GM18499 (cell line): ENCODE results near the gene BNC2.

Experiments
- ATAC-seq: cut with Tn5 transposase; IDR thresholded peaks from one replicate; pipeline ENCODE4 v1.9.1; 2021; ENCODE audit warnings: moderate number of reproducible peaks; ENCODE audit not compliant: insufficient read depth, unreplicated experiment

BNC2 gene

DNA sequence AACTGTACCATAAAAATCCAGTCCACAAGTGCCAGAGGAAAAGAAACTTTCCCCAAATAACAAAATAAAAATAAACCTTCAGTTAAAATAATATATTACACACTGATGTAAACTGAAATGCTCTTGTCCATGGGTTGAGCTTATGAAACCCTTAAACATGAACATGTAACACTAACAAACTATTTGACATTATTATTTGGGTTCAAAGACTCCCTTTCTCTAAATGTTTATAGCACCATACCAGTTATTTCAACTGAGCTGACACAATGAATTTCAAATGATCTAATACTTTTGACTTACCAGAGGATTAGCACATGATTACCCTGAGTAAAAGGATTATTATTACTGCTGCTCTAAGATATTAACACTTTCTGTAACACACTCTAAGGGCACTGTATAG, 251.1 kb downstream of the BNC2 start:
- ATAC-seq: no peak

DNA sequence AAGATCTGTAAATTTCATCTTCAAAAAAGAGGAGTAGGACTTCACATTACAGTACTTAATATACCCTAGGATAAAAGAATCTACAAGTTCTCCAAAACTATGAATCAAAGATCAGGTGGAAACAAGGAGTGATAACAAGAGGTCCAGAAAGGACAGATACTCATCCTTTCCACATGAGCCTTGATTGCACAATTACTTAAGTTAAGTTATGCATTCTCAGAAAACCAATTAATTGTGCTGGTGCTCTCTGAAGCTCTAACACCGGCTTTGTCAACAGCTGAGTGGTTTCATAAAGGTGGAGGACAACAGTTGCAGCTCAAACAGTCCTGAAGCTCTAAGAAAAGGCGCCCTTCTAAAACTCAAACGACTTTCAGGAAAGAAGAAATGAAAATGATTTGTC, 251.9 kb downstream of the BNC2 start:
- ATAC-seq: no peak

DNA sequence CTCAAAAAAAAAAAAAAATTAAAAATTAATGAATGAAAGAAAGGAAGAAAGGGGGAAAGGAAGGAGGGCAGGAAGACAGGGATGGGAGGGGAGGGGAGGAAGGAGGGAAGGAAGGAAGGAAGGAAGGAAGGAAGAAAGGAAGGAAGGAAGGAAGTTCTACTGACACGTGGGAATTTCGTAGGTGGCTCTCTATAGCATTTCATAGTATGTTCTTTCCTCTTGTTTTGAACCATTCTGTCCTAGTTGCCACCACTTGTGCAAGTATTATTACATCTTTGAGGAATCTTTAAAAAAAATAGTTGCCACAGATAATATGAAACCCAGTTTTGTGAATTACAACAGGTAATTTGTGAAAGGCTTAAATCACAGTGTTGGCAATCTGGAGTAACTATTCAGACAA, 253.8 kb downstream of the BNC2 start:
- ATAC-seq: no peak

DNA sequence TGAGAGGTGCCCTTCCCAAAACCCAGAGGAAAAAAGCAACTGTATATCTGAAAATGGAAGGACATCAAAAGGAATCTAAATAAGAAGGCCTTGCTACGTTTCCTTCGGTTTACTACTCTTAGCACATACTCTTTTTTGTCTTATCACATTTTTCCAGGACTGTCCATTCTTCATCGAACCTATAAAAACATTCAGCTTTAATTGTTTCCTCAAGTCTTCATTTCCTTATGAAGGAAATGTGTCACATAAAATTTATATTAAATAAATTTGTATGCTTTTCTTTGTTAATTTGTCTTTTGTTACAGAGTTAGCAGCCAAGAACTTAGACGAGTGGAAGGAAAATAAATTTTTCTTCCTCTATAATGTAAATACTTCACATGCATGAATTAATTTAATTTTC, 255.0 kb downstream of the BNC2 start:
- no peak for ATAC-seq

DNA sequence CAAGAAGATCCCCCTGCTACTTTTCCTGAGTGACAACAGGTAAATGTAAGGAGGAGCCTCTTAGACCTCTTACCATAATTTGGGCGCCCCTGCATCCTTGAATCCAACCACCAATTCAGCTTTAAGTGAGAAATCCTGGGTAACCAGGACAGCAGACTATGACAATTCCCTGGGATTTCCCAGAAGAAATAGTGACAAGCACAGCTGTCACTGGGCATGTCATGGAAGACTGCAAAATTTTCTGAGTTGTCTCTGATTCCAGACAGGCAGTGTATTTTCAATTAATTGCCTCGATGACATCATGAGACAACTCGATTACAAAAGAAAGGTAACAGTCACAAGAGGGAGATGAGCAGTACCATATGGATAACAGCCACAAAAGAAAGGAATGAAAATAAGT, 256.9 kb downstream of the BNC2 start:
- no peak for ATAC-seq

DNA sequence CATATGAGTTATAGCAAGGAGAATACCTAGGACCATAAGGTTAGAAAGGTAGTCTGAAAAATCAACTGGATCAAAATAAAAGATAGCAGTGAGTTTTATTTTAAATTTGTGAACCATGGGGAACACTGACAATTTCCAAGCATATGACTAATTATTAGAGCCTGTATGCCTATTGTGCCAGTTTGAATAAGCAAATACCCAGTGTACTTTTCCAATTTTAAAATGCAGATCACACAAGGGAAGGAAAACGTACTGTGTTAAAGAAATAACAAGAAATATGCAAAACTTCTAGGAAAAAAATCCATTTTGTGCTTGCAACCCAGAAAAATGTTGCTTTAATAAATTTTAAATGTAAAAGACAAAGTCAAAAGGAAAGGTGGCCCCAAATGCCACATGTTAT, 257.4 kb downstream of the BNC2 start:
- ATAC-seq: no peak

DNA sequence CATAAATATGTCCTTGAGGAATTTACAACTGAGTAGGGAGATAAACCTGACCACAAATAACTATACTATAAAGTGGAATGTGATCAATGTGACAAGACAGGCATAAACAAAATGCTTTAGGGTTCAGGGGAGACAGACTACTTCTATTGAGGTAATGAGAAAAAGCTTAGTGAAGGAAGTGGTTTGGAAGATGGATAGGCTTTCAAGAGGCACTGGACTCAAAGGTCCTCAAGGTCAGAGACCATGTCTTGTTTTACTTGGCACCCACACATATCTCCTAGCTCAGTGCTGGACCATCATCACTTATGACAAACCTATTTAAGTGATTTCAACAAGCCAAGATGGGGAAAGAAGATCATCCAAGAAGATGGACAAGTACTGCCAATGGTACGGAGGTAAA, 257.8 kb downstream of the BNC2 start:
- ATAC-seq: no peak

DNA sequence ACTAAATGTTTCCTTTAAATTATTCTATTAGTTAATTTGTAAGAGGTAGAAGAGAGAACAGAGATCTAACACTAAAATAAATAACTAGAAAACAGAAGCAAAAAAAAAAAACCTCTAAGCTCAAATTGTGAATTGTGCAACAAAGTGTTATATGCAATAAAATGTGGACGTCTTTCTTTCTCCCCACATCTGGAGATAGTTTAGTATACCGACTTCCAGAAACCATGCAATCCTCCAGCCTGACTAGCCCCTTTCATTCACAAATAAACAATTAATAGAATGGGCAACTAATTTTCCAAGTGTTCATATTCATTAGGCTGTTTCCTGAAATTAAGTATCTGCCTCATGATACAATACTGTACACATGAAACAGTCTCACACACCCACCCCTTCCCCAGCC, 258.5 kb downstream of the BNC2 start:
- no peak for ATAC-seq

DNA sequence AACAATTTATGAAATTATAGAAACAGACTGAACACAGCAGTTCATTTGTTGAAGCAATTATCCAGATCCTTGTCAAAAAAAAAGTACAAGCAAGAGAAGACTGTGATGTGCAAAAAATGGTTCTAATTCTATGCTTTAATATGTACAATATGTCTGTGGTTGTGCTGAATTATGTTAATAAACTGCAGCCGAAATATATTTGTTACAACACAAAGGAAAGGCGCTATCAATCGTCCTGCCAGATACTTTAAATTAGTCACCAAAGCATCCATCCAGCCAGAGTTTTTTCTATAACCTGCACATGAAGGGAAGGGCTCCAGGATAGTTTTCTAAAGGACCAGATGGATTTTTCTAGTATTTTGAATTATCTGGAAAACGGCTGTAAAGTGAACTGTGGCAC, 259.5 kb downstream of the BNC2 start:
- no peak for ATAC-seq

DNA sequence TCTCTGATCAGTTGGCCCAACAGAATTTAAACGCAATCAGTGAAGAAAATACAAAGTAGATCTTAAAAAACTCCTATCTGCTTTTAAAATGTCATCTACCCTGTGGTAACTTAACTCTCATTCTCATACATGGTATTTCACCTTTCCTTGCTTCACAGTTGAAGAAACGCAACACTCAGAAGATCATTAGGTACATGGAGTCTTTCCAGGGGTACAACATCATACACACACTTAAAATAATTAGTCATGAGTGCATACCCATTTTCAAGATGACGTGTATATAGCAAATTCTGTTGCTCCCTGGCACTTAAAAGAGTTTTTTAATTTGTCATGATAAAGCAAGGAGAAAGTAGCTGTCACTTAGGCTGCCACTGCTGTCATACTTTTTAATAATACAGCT, 259.9 kb downstream of the BNC2 start:
- no peak for ATAC-seq

DNA sequence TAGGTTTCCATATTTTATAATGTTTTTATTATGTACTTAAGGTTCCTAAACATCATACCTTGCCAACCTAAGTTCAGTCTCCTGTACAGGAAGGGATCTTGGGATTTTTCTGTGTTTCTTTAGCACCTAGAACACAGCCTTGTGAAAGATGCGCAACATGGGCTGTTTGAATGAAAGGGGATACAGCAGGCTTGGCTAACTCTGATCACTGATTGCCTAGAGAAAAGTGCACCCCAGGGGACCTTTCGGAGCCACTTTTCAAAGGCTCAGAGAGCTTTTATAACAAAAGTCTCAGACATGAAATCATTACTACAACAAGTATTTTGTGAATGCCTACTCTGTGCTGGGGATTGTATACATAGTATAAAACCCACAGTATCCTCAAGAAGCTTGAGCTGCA, 261.6 kb downstream of the BNC2 start:
- no peak for ATAC-seq

DNA sequence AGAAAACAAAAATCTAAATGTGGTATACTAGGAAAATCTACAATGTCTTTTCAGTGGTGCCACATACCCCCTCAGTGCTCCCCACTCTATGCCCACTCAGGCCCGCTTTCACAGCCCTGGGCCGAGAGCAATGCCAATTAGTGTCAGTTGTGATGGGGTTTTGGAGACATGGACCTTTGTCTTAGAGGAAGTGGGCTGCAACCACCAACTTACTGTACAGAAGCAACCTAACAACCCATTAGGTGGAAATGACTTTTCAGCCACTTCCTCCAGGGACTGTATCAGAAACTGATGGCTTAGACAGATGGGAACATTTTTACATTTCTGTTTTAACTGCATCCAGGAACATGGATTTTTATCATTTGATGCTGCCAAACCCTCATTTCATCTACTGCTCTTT, 268.0 kb downstream of the BNC2 start:
- ATAC-seq: no peak

DNA sequence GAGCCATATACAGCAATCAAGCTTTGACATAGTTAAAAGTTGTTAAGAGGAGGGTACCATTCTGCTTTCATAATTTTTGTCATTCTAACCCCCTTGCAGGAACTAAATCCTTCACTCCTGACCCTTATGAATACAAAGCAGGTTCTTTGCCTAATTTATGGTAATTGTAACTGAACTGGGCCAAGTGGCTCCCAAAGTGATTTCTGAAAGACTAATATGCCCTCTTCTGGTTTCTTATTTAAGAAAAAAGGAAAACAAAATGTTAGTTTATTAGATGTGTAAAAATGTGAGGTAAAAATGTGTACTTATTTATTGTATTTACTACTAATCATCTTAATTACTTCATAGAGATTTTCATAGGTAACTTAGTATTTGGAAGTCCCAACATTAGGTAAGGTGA, 268.5 kb downstream of the BNC2 start:
- ATAC-seq: no peak

DNA sequence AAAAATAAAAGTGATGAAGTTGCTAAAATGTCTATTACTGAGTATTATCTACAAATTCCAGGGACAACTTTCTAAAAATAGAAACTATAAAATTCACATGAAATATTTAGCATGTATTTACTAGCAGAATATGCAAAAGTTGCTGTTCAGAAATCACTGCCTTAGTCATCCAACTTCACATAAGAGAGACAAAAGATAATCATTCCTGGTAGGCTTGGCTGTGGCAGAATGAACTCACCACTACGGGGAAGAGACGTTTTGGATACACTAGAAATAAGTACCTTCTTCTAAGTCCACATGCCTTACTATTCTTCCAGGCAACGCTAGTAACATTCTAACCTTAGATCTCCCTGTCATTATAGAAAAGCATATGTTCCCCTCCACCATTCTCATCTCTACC, 272.2 kb downstream of the BNC2 start:
- ATAC-seq: no peak

DNA sequence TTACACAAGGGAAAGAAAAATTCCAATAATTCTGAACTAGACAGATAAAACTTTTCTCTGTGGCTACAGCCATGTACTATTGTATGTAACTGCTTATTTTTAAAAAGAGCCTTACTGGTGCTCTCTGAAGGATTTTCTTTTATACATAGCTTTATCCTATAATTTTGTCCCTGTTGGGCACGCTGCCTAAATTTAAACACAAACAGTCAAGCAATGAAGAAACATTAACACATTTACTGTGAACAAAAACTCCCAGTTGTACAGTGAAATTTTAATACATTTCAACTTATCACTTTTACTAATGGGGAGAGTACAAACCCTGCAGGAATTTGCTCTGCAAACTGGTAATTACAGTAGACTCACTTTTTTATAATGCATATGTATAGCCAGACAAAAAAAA, 273.3 kb downstream of the BNC2 start:
- no peak for ATAC-seq

DNA sequence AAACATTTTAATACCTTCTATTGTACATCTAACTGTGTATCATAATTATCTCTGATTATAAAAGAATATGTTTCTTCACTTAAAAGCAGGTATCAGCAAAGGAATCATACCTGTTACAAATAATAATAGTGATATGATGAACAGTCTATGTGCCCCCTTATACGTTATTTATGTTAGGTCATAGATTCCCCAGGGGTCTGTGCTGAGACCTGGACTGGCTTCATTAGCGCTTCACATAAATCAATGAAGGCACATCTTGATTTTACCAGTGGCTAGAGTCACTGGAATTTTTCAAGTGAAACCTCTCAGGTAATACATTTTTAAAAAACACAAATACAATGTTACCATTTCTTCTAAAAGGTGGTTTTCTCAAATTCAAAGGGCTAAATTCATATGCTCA, 275.2 kb downstream of the BNC2 start:
- no peak for ATAC-seq

DNA sequence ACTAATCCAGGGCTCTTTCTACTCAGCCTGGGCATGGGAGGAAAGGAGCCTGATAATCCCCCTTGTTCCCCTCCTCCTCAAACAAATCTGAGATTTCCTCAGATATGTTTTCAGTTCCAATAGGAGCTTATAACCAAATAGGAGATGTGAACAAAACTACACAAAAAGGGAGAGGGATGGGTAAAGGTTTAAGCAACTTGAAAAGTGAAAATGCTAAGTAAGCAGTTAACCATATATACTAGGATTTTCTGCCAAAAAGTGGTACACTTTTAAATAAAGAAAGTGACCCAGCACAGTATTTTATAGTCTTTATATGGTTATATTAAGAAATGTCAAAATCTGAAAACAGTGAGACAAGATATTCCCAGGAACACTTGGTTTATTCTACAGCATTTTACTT, 275.7 kb downstream of the BNC2 start:
- ATAC-seq: no peak

DNA sequence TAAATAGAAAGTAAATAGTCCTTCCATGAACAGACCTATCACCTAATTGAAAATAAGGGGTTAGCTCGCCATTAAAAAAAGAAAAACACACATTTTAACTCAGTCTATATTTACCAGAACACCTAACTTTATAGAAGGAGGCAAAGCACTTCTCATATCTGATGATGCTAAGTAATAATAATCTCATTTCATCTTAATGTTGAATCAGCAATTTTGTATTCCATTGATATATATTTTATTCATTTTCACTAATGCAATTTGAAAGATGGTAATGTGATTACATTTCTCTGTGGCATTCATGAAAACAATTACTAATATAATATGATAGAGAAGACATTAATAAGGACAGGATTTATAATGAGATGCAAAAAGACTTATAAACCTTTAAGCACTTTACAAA, 276.7 kb downstream of the BNC2 start:
- ATAC-seq: no peak

DNA sequence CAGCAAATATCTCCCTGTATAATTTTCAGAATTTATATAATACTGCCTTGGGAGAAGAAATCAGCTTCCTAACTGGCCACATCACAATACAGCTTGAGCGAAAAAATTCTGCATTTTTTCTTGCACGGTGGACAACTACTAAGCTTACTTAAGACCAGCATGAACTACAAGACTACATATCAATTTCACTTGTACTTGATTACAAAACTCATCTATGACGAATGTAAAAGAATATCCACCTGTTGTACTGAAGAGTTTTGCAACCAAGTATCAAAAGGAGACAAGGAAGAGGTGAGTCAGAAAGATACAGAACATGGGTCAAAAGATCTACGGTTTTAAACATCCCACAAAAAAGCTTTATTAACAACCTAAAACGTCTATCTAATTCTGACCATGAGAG, 279.4 kb downstream of the BNC2 start:
- no peak for ATAC-seq

DNA sequence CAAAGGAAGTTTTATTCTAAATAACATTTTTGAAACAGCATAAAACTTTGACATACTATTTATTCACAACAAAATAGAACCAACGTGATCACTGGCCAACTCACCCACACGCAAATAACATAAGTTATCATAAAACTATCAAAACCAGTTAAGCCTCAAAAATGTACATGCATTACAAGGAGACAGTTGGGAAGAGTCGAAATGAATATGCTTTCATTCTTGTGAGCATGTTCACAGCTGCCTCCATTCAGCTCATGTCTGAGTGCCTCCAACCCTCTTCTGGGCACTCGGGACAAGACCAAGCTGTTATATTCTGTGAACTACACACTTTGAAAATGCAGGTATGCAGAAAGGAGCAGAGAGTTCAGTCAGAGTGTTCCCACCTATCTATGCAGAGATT, 284.9 kb downstream of the BNC2 start:
- ATAC-seq: no peak

DNA sequence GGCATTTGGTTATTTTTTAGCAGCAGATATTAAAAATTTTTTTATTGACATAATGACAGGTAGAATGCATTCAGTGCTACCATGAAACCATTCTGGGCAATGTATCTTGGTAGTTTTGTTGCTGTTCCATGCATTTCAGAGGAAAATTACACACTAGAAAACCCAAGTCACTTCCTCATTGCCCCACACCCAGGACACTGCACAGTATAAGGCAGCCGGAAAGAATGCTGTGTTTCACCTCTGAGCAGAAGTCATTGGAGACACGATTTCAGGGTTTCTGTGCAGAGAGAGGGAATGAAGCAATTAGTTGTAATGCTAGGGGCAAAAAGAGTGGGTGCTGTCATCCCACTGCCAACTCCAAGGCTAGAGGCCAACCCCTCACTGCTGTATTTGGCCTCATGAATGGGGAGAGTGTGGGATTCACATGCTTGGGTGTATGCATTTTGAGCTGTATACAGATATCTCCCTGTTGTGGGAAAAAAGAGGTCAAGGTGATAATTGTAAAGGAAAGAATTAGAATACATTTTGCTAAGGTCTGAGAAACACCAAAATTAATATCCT, 290.5 kb downstream of the BNC2 start:
- ATAC-seq: no peak

DNA sequence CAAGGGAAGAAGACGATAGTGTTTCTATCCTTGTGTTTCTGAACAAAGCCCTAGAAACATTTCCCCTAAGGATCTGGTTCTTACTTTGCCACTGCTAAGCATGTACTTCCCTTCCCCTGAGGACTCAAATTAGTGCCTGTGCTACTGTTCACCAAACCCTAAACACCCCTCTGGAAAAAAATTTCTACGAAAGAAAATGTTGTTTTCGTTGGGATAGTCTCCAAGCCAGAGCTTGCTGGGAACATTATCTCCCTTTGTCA, 294.6 kb downstream of the BNC2 start:
- no peak for ATAC-seq

DNA sequence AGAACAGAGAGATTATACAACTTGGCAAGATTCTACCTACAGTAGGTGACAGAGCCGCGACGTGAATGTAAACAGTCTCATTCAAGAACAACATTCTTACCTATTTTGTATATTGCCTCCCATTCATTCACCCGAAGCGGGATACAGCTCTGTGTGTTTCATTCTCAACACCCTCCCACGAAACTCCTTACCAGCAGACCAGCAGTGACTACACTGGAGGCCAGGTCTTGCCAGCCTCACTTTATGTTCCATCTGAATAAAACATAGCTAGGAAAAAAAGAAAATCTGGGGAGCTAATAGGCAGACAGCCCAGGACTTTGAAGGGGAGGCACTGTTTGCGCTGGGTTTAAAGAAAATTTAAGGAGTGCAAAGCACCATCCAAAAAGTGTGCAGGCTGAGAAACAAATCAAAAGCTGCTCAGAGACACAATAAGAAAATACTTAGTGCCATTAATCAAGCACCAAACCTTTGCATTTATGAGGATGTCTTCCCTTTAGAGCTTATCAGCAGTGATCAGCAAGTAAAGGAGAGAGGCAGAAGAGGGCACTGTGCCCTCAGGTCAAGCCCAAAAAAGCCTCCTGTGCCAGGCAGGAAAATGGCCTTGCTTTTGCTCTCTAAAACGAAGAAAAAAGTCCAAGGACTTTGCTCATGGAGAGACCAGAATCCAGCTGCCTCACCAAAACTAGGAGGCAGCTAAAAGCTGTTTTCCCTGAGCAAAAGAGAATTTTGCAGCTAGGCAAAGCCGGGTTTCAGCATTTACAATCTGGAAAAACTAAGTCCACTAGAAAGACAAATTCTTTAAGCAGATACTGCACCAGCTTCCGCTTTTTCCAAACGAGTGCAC, 295.1 kb downstream of the BNC2 start:
- no peak for ATAC-seq
